ENCODE measurements around the gene TYK2. TPM values are rescaled to one million over a fixed set of nuclear protein-coding genes. Genes with fewer than 3 reads are reported as not detected.

TYK2 gene
- total RNA-seq, 1 donor from 2014 or later: 115 TPM

- Histone ChIP-seq H3K27ac (no peak overlapping the region), H3K9me3 (no peaks in the 10 kb centered on the region), H3K4me1 (peaks cover 57% of the 10 kb centered on the region), H3K27me3 (peaks cover 15% of the 10 kb centered on the region), H3K36me3 (no peaks in the 10 kb centered on the region), H3K4me3 (peak overlapping the region in 1 of 2 donors; percentile 10)
- no peak for DNase-seq (ENCODE audit: extremely low spot score in 2 of 2)
- TF ChIP-seq POLR2A (IDR thresholded peaks at IDR 0.05) (no peak), CTCF (IDR thresholded peaks at IDR 0.05) (no peak), POLR2AphosphoS5 (IDR thresholded peaks at IDR 0.05; ENCODE audit: insufficient read depth in 1 of 2, low read depth in 1 of 2) (no peak)
- intact Hi-C loops (cut with DNase I): no loop called here
Measured at GRCh38 chr19:10419200-10419645, 38.9 kb upstream of the TYK2 start.

GRCh38 chr19:10418485-10419199 is 38.3 kb upstream of the TYK2 start:
- TF ChIP-seq POLR2A (IDR thresholded peaks at IDR 0.05): no peak
- no peak overlapping the region for H3K27ac ChIP-seq
- intact Hi-C loops (cut with DNase I): no loop called here
- peaks cover 54% of the 10 kb centered on the region for H3K4me1 ChIP-seq
- H3K9me3 ChIP-seq: no peaks in the 10 kb centered on the region
- no peak overlapping the region for H3K4me3 ChIP-seq
- no peak for DNase-seq (ENCODE audit: extremely low spot score in 2 of 2)
- H3K27me3 ChIP-seq: peaks cover 15% of the 10 kb centered on the region
- no peaks in the 10 kb centered on the region for H3K36me3 ChIP-seq

DNA sequence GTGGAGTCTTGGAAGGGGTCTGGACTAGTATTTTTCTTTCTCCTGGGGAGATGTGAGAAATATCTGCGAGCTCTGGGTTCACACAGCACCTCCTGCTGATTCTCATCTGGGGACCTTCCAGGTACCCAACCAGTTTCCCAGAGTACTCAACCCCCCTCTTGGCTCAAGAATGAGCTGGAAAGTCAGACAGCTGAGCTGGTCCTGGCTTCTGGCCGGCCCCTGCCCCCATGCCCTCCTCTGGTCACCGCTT is 37.8 kb upstream of the TYK2 start:
- Histone ChIP-seq H3K4me1 (peaks cover 54% of the 10 kb centered on the region), H3K9me3 (no peaks in the 10 kb centered on the region), H3K36me3 (no peaks in the 10 kb centered on the region), H3K27me3 (peaks cover 15% of the 10 kb centered on the region), H3K4me3 (no peak overlapping the region), H3K27ac (no peak overlapping the region)
- DNase-seq (ENCODE audit: extremely low spot score in 2 of 2): no peak
- intact Hi-C loops (cut with DNase I): no loop called here
- no peak for TF ChIP-seq CTCF (IDR thresholded peaks at IDR 0.05)
- TF ChIP-seq POLR2AphosphoS5 (IDR thresholded peaks at IDR 0.05; ENCODE audit: insufficient read depth in 1 of 2, low read depth in 1 of 2): no peak
- TF ChIP-seq POLR2A (IDR thresholded peaks at IDR 0.05): no peak

DNA sequence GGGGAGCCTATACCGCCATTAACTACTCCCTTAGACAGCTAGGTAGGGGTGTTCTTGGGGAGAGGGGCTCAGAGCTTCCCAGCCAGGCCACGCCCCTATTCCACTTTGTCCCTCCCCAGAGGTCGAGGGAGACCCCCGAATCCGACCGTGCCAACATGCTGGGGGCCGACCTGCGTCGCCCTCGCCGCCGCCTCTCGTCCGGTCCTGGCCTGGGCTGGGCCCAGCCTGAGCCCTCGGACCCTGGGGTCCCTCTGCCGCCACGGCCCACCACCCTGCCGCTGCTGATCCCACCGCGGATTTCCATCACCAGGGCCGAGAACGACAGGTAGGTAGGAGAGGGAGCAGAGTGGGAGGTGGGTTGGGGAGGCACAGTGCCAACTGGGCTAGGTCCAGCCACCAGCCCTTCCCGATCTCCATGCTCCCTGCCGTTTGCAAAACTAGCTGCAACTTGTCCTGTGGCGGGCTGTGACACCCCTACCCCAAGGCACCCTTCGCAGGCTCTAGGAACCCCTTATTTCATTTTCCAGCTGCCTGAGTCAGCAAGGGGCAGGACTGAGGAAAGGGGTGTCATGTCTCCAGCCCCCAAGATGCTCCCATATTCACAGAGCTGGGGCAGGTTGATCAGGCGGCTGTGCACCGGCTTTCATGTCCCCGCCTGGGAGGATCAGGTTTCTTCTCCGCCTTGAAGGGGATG is 37.3 kb upstream of the TYK2 start:
- H3K27me3 ChIP-seq: peaks cover 15% of the 10 kb centered on the region
- intact Hi-C loops (cut with DNase I): no loop called here
- no peak overlapping the region for H3K4me3 ChIP-seq
- no peaks in the 10 kb centered on the region for H3K9me3 ChIP-seq
- no peak overlapping the region for H3K27ac ChIP-seq
- no peak for TF ChIP-seq POLR2A (IDR thresholded peaks at IDR 0.05)
- no peaks in the 10 kb centered on the region for H3K36me3 ChIP-seq
- H3K4me1 ChIP-seq: peaks cover 54% of the 10 kb centered on the region
- DNase-seq (ENCODE audit: extremely low spot score in 2 of 2): no peak

DNA sequence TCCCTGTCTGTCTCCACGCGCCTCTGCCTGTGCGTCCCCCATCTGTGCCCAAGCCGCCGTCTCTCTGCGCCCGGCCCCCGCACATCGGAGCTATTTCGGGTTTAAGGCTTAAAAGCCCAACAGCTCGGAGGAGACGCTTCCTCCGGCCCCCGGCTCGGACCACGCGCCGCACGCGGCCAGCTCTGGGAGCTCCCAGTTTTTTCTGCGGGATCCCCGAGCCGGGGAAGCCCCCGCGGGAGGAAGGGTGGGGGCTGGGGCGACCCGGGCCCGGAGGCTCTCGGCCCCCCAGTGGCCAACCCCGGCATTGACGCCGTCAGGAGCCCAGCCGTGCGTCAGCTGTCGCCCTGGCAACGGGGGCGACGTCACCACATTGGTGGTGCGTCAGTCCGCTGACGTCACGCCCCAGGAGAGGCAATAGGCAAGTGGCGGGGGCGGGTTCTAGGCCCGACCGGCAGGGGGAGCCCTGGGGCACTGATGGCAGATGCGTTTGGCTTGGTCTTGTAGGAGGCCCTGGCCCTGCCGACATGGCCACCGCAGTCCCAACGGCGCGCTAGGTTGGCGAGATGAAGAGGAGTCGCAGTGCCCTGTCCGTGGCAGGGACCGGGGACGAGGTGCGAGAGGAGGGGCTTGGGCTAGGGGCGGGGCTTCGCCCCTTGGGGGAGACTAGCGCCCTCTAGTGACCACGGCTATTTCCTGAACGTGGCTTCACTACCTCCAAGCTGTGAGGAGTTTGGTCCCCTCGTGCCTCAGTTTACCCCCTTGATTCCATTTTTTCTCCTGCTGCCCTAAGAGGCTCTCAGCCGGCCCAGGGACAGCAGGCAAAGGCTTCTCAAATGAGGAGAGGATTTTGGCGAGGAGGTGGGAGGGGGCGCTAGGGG is 36.2 kb upstream of the TYK2 start:
- intact Hi-C loops (cut with DNase I): no loop called here
- no peak overlapping the region for H3K27ac ChIP-seq

More for the DNA sequence above, 36.2 kb upstream of the TYK2 start:
- Histone ChIP-seq H3K36me3 (no peaks in the 10 kb centered on the region), H3K9me3 (no peaks in the 10 kb centered on the region), H3K4me3 (peak overlapping the region; percentile 34 to 38), H3K27me3 (peaks cover 15% of the 10 kb centered on the region), H3K4me1 (peaks cover 54% of the 10 kb centered on the region)
- no peak for TF ChIP-seq POLR2A (IDR thresholded peaks at IDR 0.05)
- TF ChIP-seq POLR2AphosphoS5 (IDR thresholded peaks at IDR 0.05; ENCODE audit: insufficient read depth in 1 of 2, low read depth in 1 of 2): peak in 1 of 2 donors; percentile 37
- TF ChIP-seq CTCF (IDR thresholded peaks at IDR 0.05): peak; percentile 13 to 64 (median 21)
- no peak for DNase-seq (ENCODE audit: extremely low spot score in 2 of 2)
